Liver (tissue), 9 donors: ENCODE results near the gene ABLIM3. TPM values are rescaled to one million over a fixed set of nuclear protein-coding genes. Genes with fewer than 3 reads are reported as not detected.

Source experiments
- DNase-seq: peaks from one replicate; pipeline ENCODE4 v3.0.0-alpha.2; 2017; ENCODE audit warnings: low spot score
- H3K27ac ChIP-seq, 2 donors: one replicate each; pipeline ENCODE4 v1.7.0; 2013; ENCODE audit warnings: inconsistent platforms in 2 of 2, low read length in 2 of 2, control low read depth in 1 of 2, low read depth in 1 of 2, mild to moderate bottlenecking in 1 of 2
- H3K27me3 ChIP-seq, 4 donors: one replicate each; pipeline versions ENCODE4 v1.6.1 to v1.7.0; 2013; ENCODE audit warnings: low read length in 3 of 4, inconsistent platforms in 1 of 4, mild to moderate bottlenecking in 1 of 4, moderate library complexity in 1 of 4; ENCODE audit not compliant: control insufficient read depth in 4 of 4, insufficient read depth in 4 of 4
- H3K36me3 ChIP-seq, 4 donors: one replicate each; pipeline versions ENCODE4 v1.6.1 to v1.7.0; 2013; ENCODE audit warnings: low read length in 3 of 4, mild to moderate bottlenecking in 3 of 4, low read depth in 1 of 4, moderate library complexity in 1 of 4; ENCODE audit not compliant: control insufficient read depth in 4 of 4, insufficient read depth in 3 of 4
- H3K4me1 ChIP-seq, 4 donors: one replicate each; pipeline versions ENCODE4 v1.6.1 to v1.7.0; 2013; ENCODE audit warnings: low read length in 3 of 4, mild to moderate bottlenecking in 3 of 4, moderate library complexity in 1 of 4; ENCODE audit not compliant: control insufficient read depth in 4 of 4, insufficient read depth in 4 of 4
- H3K4me3 ChIP-seq, 3 donors: one replicate each; pipeline versions ENCODE4 v1.6.1 to v1.7.0; 2013; ENCODE audit warnings: low read length in 3 of 3, control low read depth in 1 of 3, low read depth in 1 of 3, mild to moderate bottlenecking in 1 of 3
- H3K9ac ChIP-seq, 2 donors: one replicate each; pipeline ENCODE4 v1.7.0; 2013; ENCODE audit warnings: low read length in 2 of 2, mild to moderate bottlenecking in 2 of 2, moderate library complexity in 2 of 2, control low read depth in 1 of 2, low read depth in 1 of 2
- H3K9me3 ChIP-seq, 4 donors: one replicate each; pipeline versions ENCODE4 v1.6.1 to v1.7.0; 2013; ENCODE audit warnings: low read length in 3 of 4; ENCODE audit not compliant: control insufficient read depth in 4 of 4
- EGR1 ChIP-seq, 2 donors: IDR thresholded peaks; 2 replicates each; pipeline ENCODE4 v1.6.1; 2016 to 2018; ENCODE audit warnings: antibody characterized with exemption in 2 of 2, low read depth in 2 of 2
- FOXA1 ChIP-seq: IDR thresholded peaks from 2 replicates; pipeline ENCODE4 v1.6.1; 2016; ENCODE audit warnings: antibody characterized with exemption
- FOXA2 ChIP-seq: IDR thresholded peaks from 2 replicates; pipeline ENCODE4 v1.6.1; 2016; ENCODE audit warnings: antibody characterized with exemption
- GABPA ChIP-seq, 2 donors: IDR thresholded peaks in 1 of 2; conservative IDR thresholded peaks in 1 of 2; 2 replicates each; pipeline ENCODE4 v1.6.1; 2016; ENCODE audit warnings: antibody characterized with exemption in 2 of 2, mild to moderate bottlenecking in 1 of 2, moderate library complexity in 1 of 2
- HNF4A ChIP-seq, 2 donors: conservative IDR thresholded peaks; 2 replicates each; pipeline ENCODE4 v1.6.1; 2016; ENCODE audit warnings: antibody characterized with exemption in 2 of 2, mild to moderate bottlenecking in 2 of 2
- HNF4G ChIP-seq: IDR thresholded peaks from 2 replicates; pipeline ENCODE4 v1.6.1; 2016; ENCODE audit warnings: antibody characterized with exemption
- JUND ChIP-seq, 2 donors: IDR thresholded peaks; 2 replicates each; pipeline ENCODE4 v1.6.1; 2016; ENCODE audit warnings: antibody characterized with exemption in 2 of 2
- MAX ChIP-seq: IDR thresholded peaks from 2 replicates; pipeline ENCODE4 v1.6.1; 2016; ENCODE audit warnings: antibody characterized with exemption
- NR2F2 ChIP-seq: IDR thresholded peaks from 2 replicates; pipeline ENCODE4 v1.6.1; 2016; ENCODE audit warnings: antibody characterized with exemption
- RAD21 ChIP-seq, 2 donors: IDR thresholded peaks; 2 replicates each; pipeline ENCODE4 v1.6.1; 2016; ENCODE audit warnings: antibody characterized with exemption in 2 of 2, mild to moderate bottlenecking in 2 of 2
- RXRA ChIP-seq, 2 donors: IDR thresholded peaks; 2 replicates each; pipeline ENCODE4 v1.6.1; 2017 to 2018; ENCODE audit warnings: antibody characterized with exemption in 2 of 2, mild to moderate bottlenecking in 1 of 2
- SP1 ChIP-seq: IDR thresholded peaks from 2 replicates; pipeline ENCODE4 v1.6.1; 2018; ENCODE audit warnings: antibody characterized with exemption, mild to moderate bottlenecking
- TAF1 ChIP-seq: conservative IDR thresholded peaks from 2 replicates; pipeline ENCODE4 v1.6.1; 2016; ENCODE audit warnings: antibody characterized with exemption, mild to moderate bottlenecking
- YY1 ChIP-seq: IDR thresholded peaks from 2 replicates; pipeline ENCODE4 v1.6.1; 2016; ENCODE audit warnings: antibody characterized with exemption, mild to moderate bottlenecking
- ZBTB33 ChIP-seq: IDR thresholded peaks from 2 replicates; pipeline ENCODE4 v1.6.1; 2016; ENCODE audit warnings: antibody characterized with exemption
- WGBS: extraction: QIAGEN DNeasy Blood & Tissue Kit; methylation state at CpG from one replicate; pipeline ENCODE4 v1.1.7; 2013; 5-methylcytosine and 5-hydroxymethylcytosine counted together
- polyA plus RNA-seq, 2 donors: library from polyadenylated mRNA; stranded (reverse) in 1 of 2; unstranded in 1 of 2; fragments of 200-250 nt in 1 of 2; fragments of >200 nt in 1 of 2; fragmentation: Nextera tagmentation in 1 of 2; extraction: Ambion mirVana in 1 of 2; gene quantifications; one replicate each; pipeline versions ENCODE4 v1.2.1 to v1.2.3, GENCODE V29; 2013 to 2015
- total RNA-seq, 2 donors: library from RNA; depleted of rRNA; stranded (reverse); fragments of >200 nt; gene quantifications; one replicate each; pipeline ENCODE4 v1.2.3, GENCODE V29; 2014
- TF ChIP-seq, protein P1 (sequence below): IDR thresholded peaks from 2 replicates; pipeline ENCODE4 v1.6.1; 2016; ENCODE audit warnings: antibody characterized with exemption
- TF ChIP-seq, protein P2 (sequence below): IDR thresholded peaks from 2 replicates; pipeline ENCODE4 v1.6.1; 2016; ENCODE audit warnings: antibody characterized with exemption, mild to moderate bottlenecking
- TF ChIP-seq, protein P3 (sequence below): fragments of 150-350 bp; IDR thresholded peaks from 2 replicates; pipeline ENCODE4 v1.5.1; 2017; ENCODE audit warnings: improper control_type of control experiment, low read depth, low read length; ENCODE audit not compliant: missing input control
- donor health status: healthy.
- donor health status: healthy.
- donor health status: healthy.
- donor health status: healthy.
- donor health status: healthy.

Gene ABLIM3
- total and polyA plus RNA-seq, 4 donors = 6.8 to 131 (median 43.1) TPM

DNA sequence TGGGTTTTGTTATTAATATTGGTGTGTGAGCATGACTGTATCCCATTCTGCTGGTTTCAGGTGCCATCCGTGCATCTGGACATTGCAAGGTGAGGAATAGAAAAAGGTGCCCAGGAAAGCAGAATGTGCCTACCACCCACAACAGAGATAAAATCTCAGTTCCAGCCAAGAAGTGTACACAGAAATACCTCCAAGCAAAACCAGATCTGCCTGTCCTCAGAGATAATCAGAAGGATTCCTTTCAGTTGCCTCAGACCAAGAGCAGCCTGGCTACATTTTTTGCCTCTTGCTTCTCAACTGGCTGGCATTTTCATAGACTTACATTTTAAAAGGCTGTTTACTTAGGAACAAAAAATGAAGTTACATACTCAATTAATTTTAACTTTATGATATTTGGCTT is 12.1 kb upstream of the ABLIM3 start:
- TF ChIP-seq SP1 (no peak), YY1 (no peak), RXRA (IDR thresholded peaks at IDR 0.05) (no peak), FOXA2 (no peak), HNF4G (no peak), TAF1 (no peak), EGR1 (IDR thresholded peaks at IDR 0.05; ENCODE audit: low read depth in 2 of 2) (no peak), NR2F2 (no peak), ZBTB33 (no peak), HNF4A (conservative IDR thresholded peaks at IDR 0.05) (no peak), JUND (IDR thresholded peaks at IDR 0.05) (no peak), GABPA (IDR thresholded peaks at IDR 0.05 in 1 of 2, conservative IDR thresholded peaks at IDR 0.05 in 1 of 2) (no peak), FOXA1 (no peak), RAD21 (IDR thresholded peaks at IDR 0.05) (no peak), MAX (no peak)
- TF ChIP-seq, protein P1, sequence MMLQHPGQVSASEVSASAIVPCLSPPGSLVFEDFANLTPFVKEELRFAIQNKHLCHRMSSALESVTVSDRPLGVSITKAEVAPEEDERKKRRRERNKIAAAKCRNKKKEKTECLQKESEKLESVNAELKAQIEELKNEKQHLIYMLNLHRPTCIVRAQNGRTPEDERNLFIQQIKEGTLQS = no peak
- TF ChIP-seq, protein P2, sequence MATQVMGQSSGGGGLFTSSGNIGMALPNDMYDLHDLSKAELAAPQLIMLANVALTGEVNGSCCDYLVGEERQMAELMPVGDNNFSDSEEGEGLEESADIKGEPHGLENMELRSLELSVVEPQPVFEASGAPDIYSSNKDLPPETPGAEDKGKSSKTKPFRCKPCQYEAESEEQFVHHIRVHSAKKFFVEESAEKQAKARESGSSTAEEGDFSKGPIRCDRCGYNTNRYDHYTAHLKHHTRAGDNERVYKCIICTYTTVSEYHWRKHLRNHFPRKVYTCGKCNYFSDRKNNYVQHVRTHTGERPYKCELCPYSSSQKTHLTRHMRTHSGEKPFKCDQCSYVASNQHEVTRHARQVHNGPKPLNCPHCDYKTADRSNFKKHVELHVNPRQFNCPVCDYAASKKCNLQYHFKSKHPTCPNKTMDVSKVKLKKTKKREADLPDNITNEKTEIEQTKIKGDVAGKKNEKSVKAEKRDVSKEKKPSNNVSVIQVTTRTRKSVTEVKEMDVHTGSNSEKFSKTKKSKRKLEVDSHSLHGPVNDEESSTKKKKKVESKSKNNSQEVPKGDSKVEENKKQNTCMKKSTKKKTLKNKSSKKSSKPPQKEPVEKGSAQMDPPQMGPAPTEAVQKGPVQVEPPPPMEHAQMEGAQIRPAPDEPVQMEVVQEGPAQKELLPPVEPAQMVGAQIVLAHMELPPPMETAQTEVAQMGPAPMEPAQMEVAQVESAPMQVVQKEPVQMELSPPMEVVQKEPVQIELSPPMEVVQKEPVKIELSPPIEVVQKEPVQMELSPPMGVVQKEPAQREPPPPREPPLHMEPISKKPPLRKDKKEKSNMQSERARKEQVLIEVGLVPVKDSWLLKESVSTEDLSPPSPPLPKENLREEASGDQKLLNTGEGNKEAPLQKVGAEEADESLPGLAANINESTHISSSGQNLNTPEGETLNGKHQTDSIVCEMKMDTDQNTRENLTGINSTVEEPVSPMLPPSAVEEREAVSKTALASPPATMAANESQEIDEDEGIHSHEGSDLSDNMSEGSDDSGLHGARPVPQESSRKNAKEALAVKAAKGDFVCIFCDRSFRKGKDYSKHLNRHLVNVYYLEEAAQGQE = no peak
- TF ChIP-seq, protein P3, sequence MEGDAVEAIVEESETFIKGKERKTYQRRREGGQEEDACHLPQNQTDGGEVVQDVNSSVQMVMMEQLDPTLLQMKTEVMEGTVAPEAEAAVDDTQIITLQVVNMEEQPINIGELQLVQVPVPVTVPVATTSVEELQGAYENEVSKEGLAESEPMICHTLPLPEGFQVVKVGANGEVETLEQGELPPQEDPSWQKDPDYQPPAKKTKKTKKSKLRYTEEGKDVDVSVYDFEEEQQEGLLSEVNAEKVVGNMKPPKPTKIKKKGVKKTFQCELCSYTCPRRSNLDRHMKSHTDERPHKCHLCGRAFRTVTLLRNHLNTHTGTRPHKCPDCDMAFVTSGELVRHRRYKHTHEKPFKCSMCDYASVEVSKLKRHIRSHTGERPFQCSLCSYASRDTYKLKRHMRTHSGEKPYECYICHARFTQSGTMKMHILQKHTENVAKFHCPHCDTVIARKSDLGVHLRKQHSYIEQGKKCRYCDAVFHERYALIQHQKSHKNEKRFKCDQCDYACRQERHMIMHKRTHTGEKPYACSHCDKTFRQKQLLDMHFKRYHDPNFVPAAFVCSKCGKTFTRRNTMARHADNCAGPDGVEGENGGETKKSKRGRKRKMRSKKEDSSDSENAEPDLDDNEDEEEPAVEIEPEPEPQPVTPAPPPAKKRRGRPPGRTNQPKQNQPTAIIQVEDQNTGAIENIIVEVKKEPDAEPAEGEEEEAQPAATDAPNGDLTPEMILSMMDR = no peak
- WGBS = 92% methylated on average over 1 of the region's 1 CpG
- Histone ChIP-seq H3K27ac (no peak overlapping the region), H3K9ac (no peak overlapping the region), H3K4me1 (peaks cover 0 to 23% (median 5%) of the 10 kb centered on the region in 4 donors), H3K36me3 (no peaks in the 10 kb centered on the region), H3K27me3 (no peaks in the 10 kb centered on the region), H3K9me3 (no peaks in the 10 kb centered on the region), H3K4me3 (no peak overlapping the region)
- DNase-seq = no peak
